ENCODE data around the gene RHOG.

GRCh38 chr11:3866836-3867208 is 26.1 kb upstream of the RHOG start:
- TF ChIP-seq CTCF (IDR thresholded peaks at IDR 0.05; ENCODE audit: low read depth, low read length), result no peak
- no peak for TF ChIP-seq EZH2phosphoT487 (IDR thresholded peaks at IDR 0.05; ENCODE audit: low read depth)
